Cerebellar nuclear complex (tissue), 1 donor: Measurements from ENCODE around the gene CFAP20.

Experiments used
- DNase-seq, 2 experiments: peaks; one replicate each; lab custom pipeline; 2025; lab: John Stamatoyannopoulos, UW

Gene CFAP20

GRCh38 chr16:58129097-58129936 lies at the start of gene CFAP20:
Gene CFAP20, minus strand, starts transcription at chr16:58129381. Its CDS starts 266 bp downstream, at chr16:58129115.
- DNase-seq, result peak; percentile 87 to 96

- no peak for DNase-seq
These were observed 48.2 kb upstream of the CFAP20 start for GRCh38 chr16:58177353-58177710.

GRCh38 chr16:58176608-58177352 lies 47.6 kb upstream of the CFAP20 start:
- no peak for DNase-seq

- no peak for DNase-seq
These were observed 41.0 kb upstream of the CFAP20 start for GRCh38 chr16:58170223-58170622.

- no peak for DNase-seq
These were observed 31.7 kb upstream of the CFAP20 start for GRCh38 chr16:58160855-58161254.

- no peak for DNase-seq
These were observed 29.5 kb upstream of the CFAP20 start for GRCh38 chr16:58158725-58159124.

GRCh38 chr16:58157951-58158540 lies 28.9 kb upstream of the CFAP20 start:
- no peak for DNase-seq

GRCh38 chr16:58157239-58157638 lies 28.1 kb upstream of the CFAP20 start:
- DNase-seq, result no peak

- DNase-seq, result no peak
These were observed 26.7 kb upstream of the CFAP20 start for GRCh38 chr16:58155839-58156238.

GRCh38 chr16:58154345-58154744 lies 25.2 kb upstream of the CFAP20 start:
- no peak for DNase-seq

GRCh38 chr16:58152246-58152868 lies 23.2 kb upstream of the CFAP20 start:
- DNase-seq, result no peak

GRCh38 chr16:58148526-58148925 lies 19.3 kb upstream of the CFAP20 start:
- DNase-seq, result no peak

GRCh38 chr16:58148099-58148498 lies 18.9 kb upstream of the CFAP20 start:
- no peak for DNase-seq

GRCh38 chr16:58138852-58139251 lies 9.7 kb upstream of the CFAP20 start:
- no peak for DNase-seq

GRCh38 chr16:58137581-58137980 lies 8.4 kb upstream of the CFAP20 start:
- no peak for DNase-seq

GRCh38 chr16:58128711-58129096 lies 477 bp downstream of the CFAP20 start:
- DNase-seq, result no peak

GRCh38 chr16:58128181-58128631 lies 975 bp downstream of the CFAP20 start:
- DNase-seq, result no peak

- no peak for DNase-seq
These were observed 1.5 kb downstream of the CFAP20 start for GRCh38 chr16:58127634-58128033.

GRCh38 chr16:58127033-58127556 lies 2.1 kb downstream of the CFAP20 start:
- DNase-seq, result no peak

GRCh38 chr16:58126451-58126961 lies 2.7 kb downstream of the CFAP20 start:
- DNase-seq, result no peak

- DNase-seq, result no peak
These were observed 3.3 kb downstream of the CFAP20 start for GRCh38 chr16:58125781-58126335.

GRCh38 chr16:58125041-58125440 lies 4.1 kb downstream of the CFAP20 start:
- no peak for DNase-seq
